Epithelial cell of proximal tubule (primary cell): Measurements from ENCODE around the gene PLCB1. TPM values are rescaled to one million over a fixed set of nuclear protein-coding genes. Genes with fewer than 3 reads are reported as not detected.

Experiments
- DNase-seq: peaks from one replicate; pipeline ENCODE4 v3.0.0-alpha.2; 2011; ENCODE audit warnings: low read depth
- H3K4me3 ChIP-seq: 2 replicates; pipeline ENCODE4 v1.5.1; 2011; ENCODE audit warnings: low read depth, mild to moderate bottlenecking, low read length
- CTCF ChIP-seq: conservative IDR thresholded peaks from 2 replicates; pipeline ENCODE4 v1.5.1; 2012; ENCODE audit warnings: low read depth, mild to moderate bottlenecking, low read length
- total RNA-seq: library from RNA; depleted of rRNA; stranded (reverse); fragments of >200 nt; gene quantifications from 2 replicates; pipeline ENCODE4 v1.2.3, GENCODE V29; 2015

Gene PLCB1
- total RNA-seq, 1 donor from 2014 or later: 2.2 TPM

GRCh38 chr20:8301655-8302054 lies 169.6 kb downstream of the PLCB1 start:
- H3K4me3 ChIP-seq: no peak overlapping the region
- DNase-seq: no peak
- TF ChIP-seq CTCF: no peak

DNA sequence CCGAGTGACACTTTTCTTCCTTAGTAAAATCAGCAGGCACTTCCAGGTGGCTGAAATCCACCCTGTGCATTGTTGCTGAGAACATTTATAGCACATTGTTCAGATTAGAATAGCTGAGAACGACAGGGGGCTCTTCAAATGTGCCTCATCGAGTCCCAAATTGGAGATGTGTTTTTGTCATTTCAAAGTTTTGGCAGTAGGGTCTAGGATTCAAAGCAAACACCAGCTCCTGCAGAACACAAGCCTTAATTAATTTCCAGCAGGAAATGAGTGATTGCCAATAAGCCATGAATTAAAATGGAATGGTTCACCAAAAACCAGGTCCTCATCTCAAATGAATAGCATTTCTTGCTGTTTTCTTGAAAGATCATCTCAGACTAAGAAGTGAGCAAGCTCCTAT lies 171.6 kb downstream of the PLCB1 start:
- no peak for DNase-seq
- H3K4me3 ChIP-seq: no peak overlapping the region
- no peak for TF ChIP-seq CTCF

DNA sequence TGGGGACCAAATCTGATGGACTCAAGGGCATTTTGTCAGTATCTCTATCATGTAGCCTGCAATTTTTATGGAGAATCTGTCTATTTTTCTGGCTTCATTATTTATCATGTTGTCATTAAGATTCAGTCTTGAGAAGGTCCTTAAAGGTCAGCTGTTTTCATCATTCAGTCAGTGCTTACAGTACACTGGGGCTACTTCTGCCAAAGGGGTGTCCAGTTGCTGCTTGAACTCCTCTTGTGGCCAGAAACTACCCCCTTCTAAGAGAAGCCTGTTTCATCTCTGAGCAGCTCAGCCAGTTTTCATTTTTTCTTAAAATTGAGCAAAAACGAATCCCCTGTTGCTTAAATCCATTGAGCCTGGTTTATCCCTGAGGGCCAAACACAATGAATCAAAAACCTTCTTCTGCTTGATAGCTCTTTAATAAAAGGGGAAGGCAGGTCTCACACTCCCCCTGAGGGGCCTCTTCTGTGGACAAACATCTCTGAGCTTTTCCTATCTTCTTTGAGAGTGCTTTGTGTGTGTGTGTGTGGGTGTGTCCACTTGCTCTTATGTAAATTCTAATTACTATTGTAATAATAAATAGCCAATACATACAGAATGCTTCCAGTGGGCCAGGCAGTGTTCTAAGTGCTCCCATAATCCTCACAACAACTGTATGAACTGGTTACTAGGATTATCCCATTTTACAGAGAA lies 172.2 kb downstream of the PLCB1 start:
- no peak for TF ChIP-seq CTCF
- DNase-seq: no peak
- no peak overlapping the region for H3K4me3 ChIP-seq

DNA sequence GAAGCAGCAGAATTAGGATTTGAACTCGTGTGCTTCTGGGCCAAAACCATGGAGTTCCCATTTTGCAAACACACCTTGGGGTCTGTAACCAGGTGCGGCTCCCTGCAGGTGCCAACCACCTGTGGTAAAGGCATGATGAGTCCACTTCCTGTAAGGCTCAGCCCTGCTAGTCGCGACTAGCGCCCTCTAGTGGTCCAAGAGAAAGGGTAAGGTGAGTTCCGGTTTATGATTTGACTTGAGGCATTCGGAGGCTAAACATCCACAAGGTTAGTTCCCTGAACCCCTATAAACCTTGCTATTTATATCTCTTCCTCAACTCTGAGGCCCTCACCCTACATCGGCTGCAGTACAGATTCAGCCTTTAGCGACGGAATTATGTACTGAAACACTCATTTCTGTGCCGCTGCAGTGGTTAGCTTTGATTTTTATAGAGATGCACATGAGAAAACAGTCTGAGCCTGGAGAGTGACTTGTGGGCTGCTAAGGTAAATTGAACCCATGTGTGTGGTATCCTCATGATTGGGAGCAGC lies 173.4 kb downstream of the PLCB1 start:
- TF ChIP-seq CTCF: peak; percentile 82
- H3K4me3 ChIP-seq: no peak overlapping the region
- no peak for DNase-seq

DNA sequence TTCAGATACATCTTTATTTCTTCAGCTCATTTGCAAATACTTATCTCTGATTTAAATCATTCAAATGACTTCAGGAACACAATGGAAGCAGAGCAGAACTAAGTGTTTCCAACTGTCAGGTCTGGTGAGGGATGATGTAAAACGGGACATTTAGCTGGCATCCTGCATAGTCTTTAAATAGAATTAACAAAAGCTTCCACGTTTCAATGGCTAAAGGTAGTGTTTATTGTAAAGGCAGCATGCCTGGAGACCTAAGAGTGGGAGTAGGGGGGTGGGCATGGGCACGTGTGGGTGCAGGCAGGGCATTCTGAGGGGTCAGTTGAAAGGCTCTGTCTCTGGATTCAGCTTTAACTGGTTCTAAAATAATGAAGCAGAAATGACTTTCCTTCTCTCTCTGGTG lies 174.9 kb downstream of the PLCB1 start:
- H3K4me3 ChIP-seq: no peak overlapping the region
- TF ChIP-seq CTCF: no peak
- no peak for DNase-seq

DNA sequence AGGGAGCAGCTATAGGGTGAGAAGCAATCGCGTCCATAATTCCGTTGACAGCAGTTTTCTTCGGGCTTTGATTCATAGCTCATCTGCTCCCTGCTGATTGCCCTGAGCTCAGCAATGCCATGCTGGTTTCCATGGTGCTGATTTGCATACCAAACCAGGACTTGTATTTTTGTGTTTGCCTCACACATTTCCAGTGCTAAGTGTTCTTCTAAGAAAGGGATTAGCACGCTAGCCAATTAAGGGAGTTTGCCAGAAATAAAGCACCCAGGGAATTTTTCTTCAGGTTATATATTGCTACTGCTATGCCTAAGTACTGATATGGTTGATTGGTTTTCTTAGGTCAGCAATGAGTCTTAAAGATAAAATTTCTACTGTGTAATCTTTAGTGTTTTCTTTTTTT lies 177.6 kb downstream of the PLCB1 start:
- no peak for TF ChIP-seq CTCF
- no peak overlapping the region for H3K4me3 ChIP-seq
- DNase-seq: peak; percentile 42

GRCh38 chr20:8310618-8311017 lies 178.6 kb downstream of the PLCB1 start:
- no peak for TF ChIP-seq CTCF
- no peak for DNase-seq
- H3K4me3 ChIP-seq: no peak overlapping the region
